GM21723 (cell line): ENCODE measurements around the gene AKR1E2.

Experiments used
- ATAC-seq: cut with Tn5 transposase; IDR thresholded peaks from one replicate; pipeline ENCODE4 v1.9.1; 2021; ENCODE audit warnings: mild to moderate bottlenecking, moderate library complexity; ENCODE audit not compliant: unreplicated experiment

AKR1E2 gene

GRCh38 chr10:4889959-4890358 lies 64.0 kb downstream of the AKR1E2 start:
- no peak for ATAC-seq

- no peak for ATAC-seq
Observed at GRCh38 chr10:4892681-4893080, 66.7 kb downstream of the AKR1E2 start.

GRCh38 chr10:4894335-4894734 lies 68.3 kb downstream of the AKR1E2 start:
- no peak for ATAC-seq
